HG02763 (cell line): ENCODE measurements around the gene CFAP74.
"Not testable (repeated sequence)": the region's sequence is repeated elsewhere in the genome, so short reads cannot be mapped to it uniquely, and the experiment has no call there.

Experiments
- ATAC-seq: cut with Tn5 transposase; IDR thresholded peaks from one replicate; pipeline ENCODE4 v1.9.1; 2021; ENCODE audit warnings: mild to moderate bottlenecking, moderate library complexity; ENCODE audit not compliant: unreplicated experiment

Gene CFAP74

DNA sequence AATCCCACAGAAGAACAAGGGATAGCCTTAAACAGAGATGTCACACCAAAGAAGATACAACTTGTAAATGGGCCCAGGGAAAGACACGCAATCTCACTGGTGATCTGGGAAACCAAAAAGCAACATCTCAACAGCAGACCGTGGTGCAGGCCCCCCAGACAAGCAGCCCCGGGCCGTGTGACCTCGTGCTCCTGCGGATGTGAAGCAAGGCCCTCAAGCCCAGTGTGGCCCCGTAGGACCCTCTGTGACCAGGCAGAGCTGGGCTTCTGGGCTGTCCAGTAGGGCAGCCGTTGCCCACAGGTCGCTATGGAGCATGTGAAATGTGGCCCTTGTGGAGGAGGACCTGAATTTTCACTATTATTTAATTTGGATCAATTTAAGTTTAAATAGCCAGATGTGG, 49.6 kb downstream of the CFAP74 start:
- ATAC-seq = no peak

DNA sequence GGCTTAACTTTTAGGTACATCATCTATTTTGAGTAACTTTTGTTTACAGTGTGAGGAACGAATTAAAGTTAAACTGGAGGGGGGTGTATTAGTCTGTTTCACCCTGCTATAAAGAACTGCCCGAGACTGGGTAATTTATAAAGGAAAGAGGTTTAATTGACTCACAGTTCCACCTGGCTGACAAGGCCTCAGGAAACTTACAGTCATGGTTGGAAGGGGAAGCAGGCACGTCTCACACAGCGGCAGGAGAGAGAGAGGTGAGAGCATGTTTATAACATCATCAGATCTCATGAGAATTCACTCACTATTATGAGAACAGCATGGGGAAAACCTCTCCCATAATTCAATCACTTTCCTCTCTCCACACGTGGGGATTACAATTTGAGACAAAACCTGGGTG, 52.6 kb downstream of the CFAP74 start:
- no peak for ATAC-seq

DNA sequence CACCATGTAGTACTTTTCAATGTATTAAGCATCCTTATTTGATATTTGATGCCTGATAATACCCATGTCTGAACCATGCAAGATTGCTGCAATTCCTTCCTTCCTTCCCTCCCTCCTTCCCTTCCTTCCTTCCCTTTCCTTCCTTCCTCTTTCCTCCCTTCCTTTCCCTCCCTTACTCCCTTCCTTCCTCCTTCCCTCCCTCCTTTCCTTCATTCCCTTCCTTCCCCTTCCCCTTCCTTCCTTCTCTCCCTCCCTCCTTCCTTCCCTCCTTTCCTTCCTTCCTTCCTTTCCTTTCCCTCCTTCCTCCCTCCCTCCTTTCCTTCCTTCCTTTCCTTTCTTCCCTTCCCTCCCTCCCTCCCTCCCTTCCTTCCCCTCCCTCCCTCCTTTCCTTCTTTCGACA, 54.8 kb downstream of the CFAP74 start:
- ATAC-seq = no peak

DNA sequence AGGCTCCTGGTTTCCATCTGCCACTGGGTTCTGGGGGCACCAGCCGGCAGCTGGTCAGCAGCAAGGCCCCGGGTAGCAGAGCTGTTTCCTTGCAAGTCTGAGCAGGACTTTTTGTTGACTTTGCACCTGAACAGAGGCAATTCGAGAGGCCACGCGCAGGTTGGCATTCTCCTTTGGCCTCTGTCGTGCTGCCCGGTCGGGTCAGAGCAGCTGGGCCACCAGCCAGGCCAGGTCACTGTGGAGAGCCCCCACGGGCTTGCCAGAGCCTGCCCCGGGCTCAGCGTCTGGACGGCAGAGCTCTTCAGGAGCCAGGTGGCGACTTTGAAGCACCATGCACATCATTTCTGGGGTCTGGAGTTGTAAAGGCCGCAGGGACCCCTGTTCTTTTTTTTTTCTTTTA, 56.1 kb downstream of the CFAP74 start:
- ATAC-seq = no peak

DNA sequence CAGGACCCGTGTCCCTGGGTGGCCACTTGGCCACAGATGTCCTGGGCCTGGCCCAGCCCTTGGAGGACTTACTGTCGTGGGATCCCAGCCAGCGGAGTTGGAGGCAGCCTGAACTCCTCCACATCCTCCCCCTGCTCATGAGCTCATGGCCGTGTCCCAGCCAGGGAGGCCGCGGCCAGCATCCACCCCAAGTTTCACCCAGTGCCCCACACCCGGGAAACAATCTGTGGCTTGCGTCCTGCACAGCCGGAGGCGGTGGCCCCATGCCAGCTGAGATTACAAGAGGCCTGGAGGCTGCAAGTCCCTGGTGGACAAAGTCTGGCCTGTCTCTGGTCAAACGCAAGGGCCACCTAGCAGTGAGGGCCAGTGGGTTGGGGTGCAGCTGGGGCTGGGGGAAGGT, 57.0 kb downstream of the CFAP74 start:
- no peak for ATAC-seq

DNA sequence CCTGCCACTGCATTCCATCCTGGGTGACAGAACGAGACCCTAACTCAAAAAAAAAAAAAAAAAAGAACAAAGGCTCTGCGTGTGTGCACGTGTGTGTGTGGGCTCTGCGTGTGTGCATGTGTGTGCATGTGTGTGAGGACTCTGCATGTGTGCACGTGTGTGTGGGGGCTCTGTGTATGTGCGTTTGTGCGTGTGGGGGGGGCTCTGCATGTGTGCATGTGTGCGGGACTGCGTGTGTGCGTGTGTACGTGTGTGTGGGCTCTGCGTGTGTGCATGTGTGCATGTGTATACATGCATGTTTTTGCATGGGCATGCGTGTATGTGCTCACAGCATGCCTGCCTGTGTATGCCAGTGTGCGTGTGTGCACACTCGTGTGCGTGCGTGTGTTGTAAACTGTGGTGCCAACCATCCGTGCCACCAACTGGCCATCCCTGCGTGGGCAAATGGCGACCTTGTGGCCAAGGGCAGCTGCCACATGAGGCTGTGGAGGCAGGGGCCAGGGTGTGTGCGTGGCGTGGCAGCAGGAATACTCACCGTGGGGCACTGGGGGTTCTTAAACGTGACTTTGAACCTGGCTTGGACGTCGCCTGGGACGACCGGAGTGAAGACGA, 57.7 kb downstream of the CFAP74 start:
- no peak for ATAC-seq

DNA sequence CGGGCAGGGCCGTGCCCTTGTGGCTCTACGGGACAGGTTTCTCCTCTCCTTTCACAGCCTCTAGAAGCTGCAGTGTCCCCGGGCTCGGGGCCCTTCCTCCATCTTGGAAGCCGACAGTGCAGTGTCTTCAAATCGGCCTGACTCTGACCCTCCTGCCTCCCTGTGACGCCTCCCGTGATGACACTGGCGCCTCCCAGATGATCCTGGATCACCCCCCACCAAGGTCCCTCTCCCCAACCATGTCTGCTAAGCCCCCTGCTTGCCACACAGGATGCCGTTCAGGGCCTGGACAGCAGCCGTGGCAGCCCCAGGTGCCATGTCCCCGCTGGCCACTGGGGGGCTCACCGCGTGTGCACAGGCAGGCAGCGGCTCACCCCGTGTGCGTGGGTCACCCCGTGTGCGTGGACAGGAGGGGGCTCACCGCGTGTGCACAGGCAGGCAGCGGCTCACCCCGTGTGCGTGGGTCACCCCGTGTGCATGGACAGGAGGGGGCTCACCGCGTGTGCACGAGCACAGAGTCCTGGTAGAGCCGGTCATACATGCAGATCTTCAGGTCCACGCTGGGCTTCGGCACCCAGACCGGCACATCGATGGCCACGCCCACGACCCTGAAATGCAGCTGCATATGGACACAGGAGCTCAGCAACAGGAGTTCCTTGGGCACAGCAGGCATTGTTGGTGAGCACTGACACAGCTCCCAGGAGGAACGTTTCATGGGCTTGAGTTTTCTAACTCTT, 59.6 kb downstream of the CFAP74 start:
- no peak for ATAC-seq

DNA sequence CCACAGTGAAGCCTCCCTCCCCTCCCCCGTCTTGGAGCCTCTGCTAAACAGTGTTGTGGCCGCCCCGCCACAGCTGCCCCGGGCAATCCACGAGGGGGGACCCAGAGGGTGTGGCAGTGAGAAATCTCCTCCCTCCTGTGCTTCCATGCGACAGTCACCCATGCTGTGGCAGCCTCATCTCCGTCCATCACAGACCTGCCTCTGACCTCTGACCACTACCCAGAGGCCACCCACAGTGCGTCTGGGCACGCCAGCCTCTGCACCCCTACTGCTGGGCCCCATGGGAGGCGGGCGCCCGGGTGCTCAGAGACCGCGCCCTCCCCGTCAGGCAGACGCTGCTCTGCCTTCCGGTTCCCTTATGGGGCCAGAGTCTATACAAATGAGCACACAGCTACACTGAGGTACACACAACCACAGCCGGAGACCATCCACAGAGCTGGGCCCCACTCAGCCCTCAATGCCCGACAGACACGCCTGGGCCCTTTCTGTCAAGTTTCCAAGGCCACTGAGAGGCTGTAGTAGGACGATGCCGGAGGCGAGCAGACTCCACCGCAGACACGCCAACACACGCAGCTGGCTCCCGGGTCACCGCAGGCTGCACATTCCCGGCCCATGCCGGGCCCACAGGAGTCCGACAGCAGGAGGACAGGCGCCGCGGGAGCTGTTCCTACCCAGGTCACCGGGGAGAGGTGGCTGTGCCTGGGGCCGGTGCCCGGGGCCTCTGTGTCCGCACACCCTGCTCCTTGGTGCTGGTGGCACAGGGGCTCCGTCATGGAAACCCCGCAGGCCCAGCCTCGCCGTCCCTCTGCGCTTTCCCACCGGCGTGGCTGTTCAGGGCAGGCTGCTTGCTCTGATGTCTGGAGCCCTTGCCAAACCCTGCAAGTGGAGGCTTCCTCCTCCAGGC, 60.6 kb downstream of the CFAP74 start:
- ATAC-seq = no peak

DNA sequence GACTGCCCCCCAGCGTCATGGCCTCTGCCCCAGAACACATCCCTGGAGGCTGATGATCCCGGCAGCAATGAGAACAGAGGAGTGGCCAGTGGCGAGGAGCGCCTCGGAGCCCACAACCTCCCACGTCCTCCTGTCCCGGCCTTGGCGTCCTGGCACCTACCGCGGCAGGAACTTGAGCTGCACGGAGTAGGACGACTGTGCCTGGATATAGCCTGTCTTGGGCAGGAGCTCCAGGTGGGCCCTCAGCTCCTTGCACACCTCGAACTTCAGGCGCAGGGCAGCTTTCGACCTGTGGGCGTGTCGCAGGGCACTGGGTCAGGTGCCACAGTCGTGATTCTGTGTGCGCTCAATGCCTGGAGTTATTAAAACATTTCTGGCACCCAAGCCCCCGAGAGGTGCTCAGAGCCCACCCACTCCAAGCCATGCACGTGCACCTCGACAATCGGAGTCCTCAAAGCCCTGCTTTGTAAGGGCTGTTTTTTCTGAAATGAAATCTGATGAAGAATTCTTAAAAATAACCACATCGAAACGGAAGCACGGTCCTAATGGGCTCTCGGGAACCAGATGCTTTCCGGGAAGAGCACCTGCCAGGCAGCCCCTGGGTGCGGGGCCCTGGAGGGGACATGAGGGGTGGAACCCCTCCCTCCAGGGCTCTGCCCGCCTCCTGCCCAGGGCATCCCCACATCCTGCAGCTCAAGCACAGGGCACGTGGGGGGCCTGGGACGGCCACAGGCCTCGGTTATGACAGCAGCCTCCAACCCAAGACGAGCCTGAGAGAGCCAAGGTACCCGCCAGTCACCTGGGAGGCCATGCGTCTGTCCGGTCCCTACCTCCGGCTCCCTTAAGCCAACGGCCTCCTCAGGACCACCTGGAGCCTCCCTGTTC, 61.5 kb downstream of the CFAP74 start:
- ATAC-seq = no peak

DNA sequence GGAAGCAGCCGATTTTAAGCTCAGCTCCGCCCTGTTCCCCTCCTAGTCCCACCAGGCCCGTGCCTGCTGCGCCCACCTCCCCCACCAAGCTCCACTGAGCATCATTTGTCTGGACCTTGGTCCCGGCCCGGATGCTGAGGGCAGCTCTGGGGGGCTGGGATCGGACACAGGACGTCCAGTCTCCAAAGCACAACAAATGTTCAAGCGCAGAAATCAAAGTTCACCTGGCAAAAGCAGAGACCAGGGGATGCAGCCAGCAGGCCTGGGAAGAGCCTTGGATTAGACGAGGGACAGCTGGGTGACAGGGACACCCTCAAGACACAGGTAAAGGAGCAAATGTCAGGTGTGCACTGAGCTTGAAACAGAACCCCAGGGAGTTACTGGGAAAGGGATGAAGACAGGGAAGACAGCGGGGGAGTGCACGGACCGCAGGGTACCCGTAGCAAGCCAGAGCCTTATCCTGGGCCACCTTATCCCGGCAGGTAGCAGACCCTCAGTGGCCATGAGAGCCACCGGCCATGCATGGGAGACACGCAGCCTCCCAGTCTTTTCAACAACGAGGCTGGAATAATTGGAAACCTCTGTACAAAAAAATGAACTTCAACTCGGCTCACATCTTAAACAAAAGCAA, 62.3 kb downstream of the CFAP74 start:
- no peak for ATAC-seq

DNA sequence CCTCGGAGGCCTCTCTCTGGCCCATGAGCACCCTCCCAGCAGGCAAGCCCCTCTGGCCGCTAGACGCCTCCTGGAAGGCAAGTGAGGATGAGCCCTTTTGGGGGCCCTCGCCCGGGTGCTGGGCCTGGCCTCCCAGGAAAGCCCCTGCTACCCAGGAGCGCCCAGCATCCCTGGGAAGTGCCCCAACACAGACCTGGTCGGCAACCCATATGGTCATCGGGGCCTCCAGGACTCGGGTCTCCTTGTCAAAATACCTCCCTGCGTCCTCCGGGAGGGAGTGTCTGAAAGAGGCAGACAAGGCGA, 63.5 kb downstream of the CFAP74 start:
- ATAC-seq = no peak

DNA sequence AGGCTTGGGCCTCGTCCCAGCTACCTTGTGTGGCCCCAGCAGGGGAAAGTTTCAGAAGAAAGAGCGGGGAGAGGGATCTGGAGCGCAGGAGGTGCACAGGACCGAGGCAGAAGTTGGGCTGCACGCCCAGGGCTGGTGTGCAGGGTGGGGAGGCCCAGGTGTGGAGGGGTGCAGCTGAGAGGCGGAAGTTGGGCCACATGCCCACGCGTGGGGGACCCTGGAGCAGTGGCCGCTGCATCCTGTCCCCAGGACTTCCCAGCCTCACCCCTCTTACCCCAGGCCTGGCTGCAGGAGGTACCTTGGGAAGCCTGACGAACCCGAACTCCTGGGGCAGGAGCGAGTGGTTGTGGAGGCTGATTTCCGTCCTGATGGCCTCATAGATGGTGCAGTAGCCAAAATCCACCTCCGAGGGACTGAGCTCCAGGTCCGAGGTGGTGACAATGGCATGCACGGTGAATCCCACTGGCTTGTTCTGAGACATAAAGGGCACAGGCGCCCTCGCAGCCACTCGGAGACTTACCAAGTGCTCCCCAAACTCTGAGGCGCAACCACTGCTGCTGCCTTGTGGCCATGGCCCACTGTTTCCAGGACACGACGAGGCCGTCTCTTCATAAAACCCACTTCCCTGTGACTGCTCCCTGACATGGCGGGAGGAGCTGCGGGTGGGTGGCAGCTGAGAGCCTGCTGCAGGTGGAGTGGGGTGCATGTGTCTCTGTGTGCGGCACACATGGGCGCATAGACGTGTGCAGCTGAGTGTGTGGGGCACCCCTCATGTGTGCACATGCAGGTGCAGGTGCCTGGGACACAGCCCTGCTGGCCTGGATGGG, 64.1 kb downstream of the CFAP74 start:
- no peak for ATAC-seq

DNA sequence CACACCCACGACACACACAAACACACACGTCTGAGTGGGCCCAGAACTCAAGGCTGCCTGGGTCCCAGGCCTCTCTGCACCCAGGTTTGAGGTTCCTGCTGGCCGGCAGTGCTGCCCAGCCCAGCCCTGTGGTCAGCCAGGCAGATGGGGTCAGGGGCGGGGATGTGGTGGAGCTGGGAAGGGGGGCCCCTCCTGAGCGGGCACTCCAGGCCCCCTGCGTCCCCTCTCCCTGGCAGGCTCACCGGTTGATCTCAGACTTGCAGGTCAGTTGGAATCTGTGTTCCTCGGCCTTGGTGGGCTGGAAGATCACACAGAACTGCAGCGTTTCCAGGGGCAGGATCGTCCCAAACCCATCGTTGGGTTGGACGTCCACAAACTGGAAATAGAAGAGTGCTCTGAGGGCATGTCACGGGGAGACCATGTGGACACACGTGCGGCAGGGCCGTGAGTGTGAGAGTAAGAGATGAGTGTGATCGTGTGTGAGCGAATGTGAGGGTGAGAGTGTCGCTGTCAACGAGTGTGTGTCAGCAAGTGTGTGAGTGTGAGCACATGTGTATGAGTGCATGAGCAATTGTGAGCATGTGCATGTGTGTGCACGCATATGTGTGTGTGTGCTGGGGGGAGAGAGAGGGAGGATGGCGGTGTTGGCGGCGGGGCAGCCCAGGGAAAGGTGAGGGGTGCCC, 64.8 kb downstream of the CFAP74 start:
- no peak for ATAC-seq

DNA sequence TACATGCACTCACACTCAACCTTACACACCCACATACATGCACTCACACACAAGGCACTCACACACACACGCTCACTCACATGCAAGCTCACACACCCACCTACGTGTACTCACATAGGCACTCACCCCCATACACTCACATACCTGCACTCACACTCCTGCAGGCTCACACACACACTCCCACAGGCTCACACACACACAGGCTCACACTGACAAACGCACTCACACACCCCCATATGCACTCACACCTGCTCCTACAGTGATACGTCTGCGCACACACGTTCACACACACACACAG, 65.4 kb downstream of the CFAP74 start:
- no peak for ATAC-seq

DNA sequence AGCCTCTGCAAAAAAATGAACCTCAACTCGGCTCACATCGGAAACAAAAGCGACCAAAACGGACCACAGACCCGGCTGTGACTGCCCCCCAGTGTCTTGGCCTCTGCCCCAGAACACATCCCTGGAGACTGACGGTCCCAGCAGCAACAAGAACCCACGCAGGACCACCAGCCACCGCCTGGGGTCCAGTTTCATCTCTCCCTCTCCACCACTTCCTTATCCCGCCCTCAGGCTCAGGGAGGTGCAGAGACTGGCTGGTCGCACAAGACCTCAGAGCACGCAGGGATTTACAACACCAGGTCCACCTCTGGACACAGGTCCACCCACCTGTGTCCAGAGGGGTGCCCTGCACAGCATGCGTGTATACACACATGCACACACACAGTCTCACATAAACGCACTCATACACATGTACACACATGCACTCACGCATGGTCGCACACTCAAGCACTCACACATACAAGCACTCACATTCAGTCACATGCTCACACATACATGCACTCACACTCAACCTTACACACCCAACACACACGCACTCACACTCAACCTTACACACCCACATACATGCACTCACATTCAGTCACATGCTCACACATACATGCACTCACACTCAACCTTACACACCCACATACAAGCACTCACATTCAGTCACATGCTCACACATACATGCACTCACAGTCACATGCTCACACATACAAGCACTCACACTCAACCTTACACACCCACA, 65.9 kb downstream of the CFAP74 start:
- ATAC-seq = no peak

DNA sequence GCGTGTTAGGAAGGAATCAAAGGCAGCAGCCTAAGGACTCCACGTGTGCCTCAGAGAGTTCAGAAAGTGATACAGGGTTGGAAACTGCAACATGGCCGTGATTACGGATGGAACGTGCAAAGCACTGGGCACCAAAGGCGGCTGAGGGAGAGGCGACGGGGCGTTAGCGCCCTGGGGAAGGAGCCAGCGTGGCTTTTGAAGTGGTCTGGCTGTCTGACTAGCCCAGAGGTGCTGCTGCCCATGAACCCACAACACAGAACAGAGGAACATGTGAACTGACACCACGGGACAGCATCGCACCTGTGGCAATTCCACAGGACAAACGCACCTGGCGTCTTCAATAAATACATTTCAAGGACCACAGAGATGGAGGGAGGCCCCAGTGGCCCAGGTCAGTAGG, 66.5 kb downstream of the CFAP74 start:
- ATAC-seq = no peak

DNA sequence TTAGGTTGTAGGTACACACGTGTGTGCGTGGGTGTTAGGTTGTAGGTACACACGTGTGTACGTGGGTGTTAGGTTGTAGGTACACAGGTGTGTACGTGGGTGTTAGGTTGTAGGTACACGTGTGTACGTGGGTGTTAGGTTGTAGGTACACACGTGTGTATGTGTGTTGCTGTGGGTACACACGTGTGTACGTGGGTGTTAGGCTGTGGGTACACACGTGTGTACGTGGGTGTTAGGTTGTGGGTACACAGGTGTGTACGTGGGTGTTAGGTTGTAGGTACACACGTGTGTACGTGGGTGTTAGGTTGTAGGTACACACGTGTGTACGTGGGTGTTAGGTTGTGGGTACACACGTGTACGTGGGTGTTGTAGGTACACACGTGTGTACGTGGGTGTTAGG, 68.7 kb downstream of the CFAP74 start:
- not testable (repeated sequence) for ATAC-seq

DNA sequence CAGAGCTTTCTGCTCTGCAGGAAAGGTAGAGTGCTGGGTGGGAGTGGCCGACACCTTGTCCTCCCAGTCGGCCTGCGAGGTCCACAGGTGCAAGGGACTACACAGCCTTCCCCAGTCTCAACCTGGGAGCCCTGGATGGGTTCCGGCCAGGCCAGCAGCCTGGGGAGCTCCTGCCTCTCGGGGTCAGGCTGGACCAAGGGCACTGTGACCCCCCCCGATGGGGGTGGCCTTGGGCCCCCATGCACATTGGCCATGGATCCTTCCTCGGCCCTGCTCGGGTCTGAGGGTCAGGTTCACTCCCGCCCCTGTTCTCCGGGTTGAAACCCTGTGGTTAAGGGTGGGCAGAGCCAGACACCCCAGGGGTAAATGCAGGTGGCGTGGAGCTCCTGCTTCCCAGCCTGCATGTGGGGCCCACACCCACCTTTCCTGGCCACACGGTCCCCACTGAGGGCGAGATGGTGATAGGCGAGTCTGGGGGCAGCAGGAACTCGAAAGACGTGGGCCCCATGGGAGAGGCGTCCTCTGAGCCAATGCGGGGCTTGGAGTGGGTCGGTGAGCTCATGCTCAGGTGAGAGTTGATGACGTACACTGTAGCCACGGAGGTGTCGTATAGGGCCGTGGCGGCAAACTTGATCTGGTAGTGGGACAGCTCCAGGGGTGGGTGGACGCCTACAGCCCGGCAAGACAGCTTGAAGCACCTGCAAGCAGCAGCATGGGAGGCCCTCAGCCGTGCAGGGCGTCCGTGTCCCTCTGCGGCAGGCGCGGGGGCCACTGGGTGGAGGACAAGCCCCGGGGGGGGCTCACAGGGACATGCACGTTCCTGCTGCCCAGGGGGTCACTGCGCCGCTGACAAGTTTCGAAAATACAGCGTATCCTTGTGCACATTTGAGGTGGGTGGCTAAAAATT, 73.7 kb downstream of the CFAP74 start:
- ATAC-seq = no peak
